GM23338 (cell line): ENCODE results near the gene TAF1D. TPM values are rescaled to one million over a fixed set of nuclear protein-coding genes. Genes with fewer than 3 reads are reported as not detected.

Source experiments
- CREB1 ChIP-seq: fragments of 250-450 bp; sonication (Bioruptor Pico); IDR thresholded peaks from 2 replicates; pipeline ENCODE4 v1.5.0; 2020; ENCODE audit warnings: low read depth, mild to moderate bottlenecking, moderate library complexity
- ETS1 ChIP-seq: IDR thresholded peaks from 2 replicates; pipeline ENCODE4 v1.6.1; 2016; ENCODE audit warnings: antibody characterized with exemption
- EZH2phosphoT487 ChIP-seq: fragments of 200-600 bp; sonication (generic); IDR thresholded peaks from one replicate; pipeline ENCODE4 v1.8.1; 2018; ENCODE audit warnings: antibody characterized with exemption; ENCODE audit not compliant: unreplicated experiment
- NANOG ChIP-seq: IDR thresholded peaks from 2 replicates; pipeline ENCODE4 v1.6.1; 2016; ENCODE audit warnings: antibody characterized with exemption, borderline replicate concordance
- POLR2AphosphoS5 ChIP-seq: IDR thresholded peaks from 2 replicates; pipeline ENCODE4 v1.6.1; 2016; ENCODE audit warnings: antibody characterized with exemption, low read depth
- STAT1 ChIP-seq: IDR thresholded peaks from one replicate; pipeline ENCODE4 v1.6.1; 2016; ENCODE audit warnings: antibody characterized with exemption; ENCODE audit not compliant: unreplicated experiment
- ZNF114 ChIP-seq: fragments of 250-450 bp; sonication (Bioruptor Pico); IDR thresholded peaks from 2 replicates; pipeline ENCODE4 v1.5.0; 2020; ENCODE audit warnings: mild to moderate bottlenecking, moderate library complexity
- ZNF331 ChIP-seq: fragments of 250-450 bp; sonication (Bioruptor Pico); IDR thresholded peaks from 2 replicates; pipeline ENCODE4 v1.5.0; 2020; ENCODE audit warnings: low read depth, mild to moderate bottlenecking, moderate library complexity
- ZNF462 ChIP-seq: fragments of 250-450 bp; sonication (Bioruptor Pico); IDR thresholded peaks from 2 replicates; pipeline ENCODE4 v1.5.0; 2020; ENCODE audit warnings: mild to moderate bottlenecking, moderate library complexity
- polyA plus RNA-seq: library from polyadenylated mRNA; unstranded; fragments of >200 nt; fragmentation: Nextera tagmentation; extraction: Ambion mirVana; gene quantifications from 2 replicates; pipeline ENCODE4 v1.2.1, GENCODE V29; 2016
- total RNA-seq: library from RNA; depleted of rRNA; stranded (reverse); fragments of >200 nt; shearing (Covaris generic); gene quantifications from 2 replicates; pipeline ENCODE4 v1.2.3, GENCODE V29; 2014
- TF ChIP-seq, protein P1 (sequence below), 2 experiments: fragments of 200-600 bp in 1 of 2; sonication (generic) in 1 of 2; conservative IDR thresholded peaks; 2 replicates each; pipeline versions ENCODE4 v1.5.1 to v1.6.1; 2016 to 2017; ENCODE audit warnings: antibody characterized with exemption in 2 of 2, low read depth in 2 of 2, mild to moderate bottlenecking in 2 of 2, moderate library complexity in 1 of 2

TAF1D gene
- total and polyA plus RNA-seq, 2 experiments from 2014 or later, result 240 to 246 TPM

DNA sequence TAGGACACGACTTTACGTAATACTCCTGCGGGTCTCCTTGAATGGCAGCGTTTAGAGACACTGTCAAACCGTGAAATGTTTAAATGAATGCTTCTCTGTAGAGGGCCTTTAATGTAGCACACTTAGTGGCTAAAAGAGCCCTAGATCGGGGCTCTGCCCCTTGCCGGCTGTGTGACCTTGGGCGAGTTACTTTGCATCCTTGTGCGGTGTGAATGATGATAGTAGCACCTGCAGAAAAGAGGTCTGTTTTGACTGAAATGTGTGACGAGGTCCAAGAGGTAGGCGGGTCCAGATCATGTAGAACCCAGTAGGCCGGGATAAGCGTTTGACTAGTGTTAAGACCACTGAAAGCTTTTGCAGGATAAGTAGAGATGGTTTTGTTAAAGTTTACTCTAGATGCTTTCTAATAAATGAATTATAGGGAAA is 43.7 kb upstream of the TAF1D start (continued):
- TF ChIP-seq ZNF462 (CRISPR knock-in tag) (no peak), CREB1 (CRISPR knock-in tag) (no peak; the same call in none of the 2 replicates), POLR2AphosphoS5 (no peak), ZNF114 (CRISPR knock-in tag) (no peak), ETS1 (no peak), EZH2phosphoT487 (no peak), STAT1 (no peak), ZNF331 (no peak), NANOG (no peak)
- TF ChIP-seq, protein P1, sequence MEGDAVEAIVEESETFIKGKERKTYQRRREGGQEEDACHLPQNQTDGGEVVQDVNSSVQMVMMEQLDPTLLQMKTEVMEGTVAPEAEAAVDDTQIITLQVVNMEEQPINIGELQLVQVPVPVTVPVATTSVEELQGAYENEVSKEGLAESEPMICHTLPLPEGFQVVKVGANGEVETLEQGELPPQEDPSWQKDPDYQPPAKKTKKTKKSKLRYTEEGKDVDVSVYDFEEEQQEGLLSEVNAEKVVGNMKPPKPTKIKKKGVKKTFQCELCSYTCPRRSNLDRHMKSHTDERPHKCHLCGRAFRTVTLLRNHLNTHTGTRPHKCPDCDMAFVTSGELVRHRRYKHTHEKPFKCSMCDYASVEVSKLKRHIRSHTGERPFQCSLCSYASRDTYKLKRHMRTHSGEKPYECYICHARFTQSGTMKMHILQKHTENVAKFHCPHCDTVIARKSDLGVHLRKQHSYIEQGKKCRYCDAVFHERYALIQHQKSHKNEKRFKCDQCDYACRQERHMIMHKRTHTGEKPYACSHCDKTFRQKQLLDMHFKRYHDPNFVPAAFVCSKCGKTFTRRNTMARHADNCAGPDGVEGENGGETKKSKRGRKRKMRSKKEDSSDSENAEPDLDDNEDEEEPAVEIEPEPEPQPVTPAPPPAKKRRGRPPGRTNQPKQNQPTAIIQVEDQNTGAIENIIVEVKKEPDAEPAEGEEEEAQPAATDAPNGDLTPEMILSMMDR (conservative IDR thresholded peaks at IDR 0.05; ENCODE audit: low read depth in 2 of 2), result no peak; a peak in 1 of 4 replicates
